HepG2 (cell line): Measurements from ENCODE around the gene LITAFD. TPM values are rescaled to one million over a fixed set of nuclear protein-coding genes. Genes with fewer than 3 reads are reported as not detected.
A peak's percentile ranks its signal among the peaks of the same experiment; 100 is the strongest.

Experiments
- ATAC-seq: fragments of 200-7000 bp; cut with Tn5 transposase; 3 replicates; pipeline ENCODE4 v1.9.1; 2020; ENCODE audit warnings: mild to moderate bottlenecking, moderate library complexity
- Bru-seq: library from RNA; stranded (reverse); fragments of 400-500 nt; gene quantifications from one replicate; lab custom pipeline; 2021; lab: Mats Ljungman, UMichigan
- BruChase-seq, 2 experiments: library from RNA; stranded (reverse); fragments of 400-500 nt; gene quantifications; one replicate each; lab custom pipeline; 2021; lab: Mats Ljungman, UMichigan
- BruUV-seq: library from RNA; stranded (reverse); fragments of 400-500 nt; replicated peaks from 2 replicates; lab custom pipeline; 2021; lab: Mats Ljungman, UMichigan
- CTCF ChIA-PET: fragments of 300-600 bp; formaldehyde crosslinking; extraction: SDS; loops from one replicate; lab custom pipeline; 2021; ENCODE audit warnings: low total read pairs, inconsistent platforms, low intra/inter-chr PET ratio; lab: Yijun Ruan, JAX
- POLR2A ChIA-PET: fragments of 350-600 bp; sonication (Branson Sonifier 250); formaldehyde crosslinking; loops from one replicate; lab custom pipeline; 2020; ENCODE audit warnings: antibody characterized with exemption, inconsistent platforms; lab: Yijun Ruan, JAX
- DNase-seq: peaks from one replicate; pipeline ENCODE4 v3.0.0-alpha.2; 2015; ENCODE audit warnings: low spot score
- FAIRE-seq: peaks from 3 replicates; lab custom pipeline; 2011; peaks lifted over from hg19 to GRCh38; lab: Jason Lieb, UNC
- H2AFZ ChIP-seq: one replicate; pipeline ENCODE4 v1.6.1; 2011; ENCODE audit warnings: low read length, inconsistent platforms
- H3K27ac ChIP-seq: fragments of 300-600 bp; 3 replicates; pipeline ENCODE4 v1.8.0; 2011; ENCODE audit warnings: mixed run types, mild to moderate bottlenecking, mixed read lengths, low read length, inconsistent platforms; ENCODE audit not compliant: insufficient read depth; ENCODE audit errors: extremely low read length
- H3K27me3 ChIP-seq, 2 experiments: fragments of 200-600 bp in 1 of 2; 2 replicates in 1 of 2; 3 replicates in 1 of 2; pipeline versions ENCODE4 v1.6.0 to v1.8.0; 2011; ENCODE audit warnings: low read length in 2 of 2, mild to moderate bottlenecking in 2 of 2, moderate library complexity in 2 of 2, inconsistent platforms in 1 of 2; ENCODE audit not compliant: insufficient read depth in 2 of 2, control insufficient read depth in 1 of 2
- H3K36me3 ChIP-seq, 2 experiments: fragments of 200-600 bp in 1 of 2; replicated peaks in 1 of 2; 2 replicates in 1 of 2; 3 replicates in 1 of 2; pipeline versions ENCODE4 v1.5.1 to v1.8.0; 2011; ENCODE audit warnings: low read length in 2 of 2, inconsistent platforms in 1 of 2; ENCODE audit not compliant: insufficient read depth in 2 of 2, control insufficient read depth in 1 of 2
- H3K4me1 ChIP-seq: 2 replicates; pipeline ENCODE4 v1.5.1; 2012; ENCODE audit warnings: low read length, inconsistent platforms; ENCODE audit not compliant: insufficient read depth
- H3K4me2 ChIP-seq: 2 replicates; pipeline ENCODE4 v1.6.0; 2011; ENCODE audit warnings: low read depth, low read length, inconsistent platforms
- H3K4me3 ChIP-seq, 3 experiments: fragments of 200-600 bp in 1 of 3; sonication (generic), shearing (Covaris generic) in 1 of 3; replicated peaks in 1 of 3; 2 replicates each; pipeline ENCODE4 v1.5.1; 2011 to 2016; ENCODE audit warnings: low read length in 3 of 3, inconsistent platforms in 2 of 3, low read depth in 2 of 3, mild to moderate bottlenecking in 2 of 3, control low read depth in 1 of 3, mixed read lengths in 1 of 3; ENCODE audit not compliant: insufficient read depth in 1 of 3
- H3K79me2 ChIP-seq: one replicate; pipeline ENCODE4 v1.6.1; 2011; ENCODE audit warnings: low read length, inconsistent platforms; ENCODE audit not compliant: insufficient read depth
- H3K9ac ChIP-seq: 2 replicates; pipeline ENCODE4 v1.6.0; 2011; ENCODE audit warnings: mild to moderate bottlenecking, low read depth, low read length, inconsistent platforms; ENCODE audit not compliant: insufficient read depth
- H3K9me3 ChIP-seq: 2 replicates; pipeline ENCODE4 v1.5.1; 2012; ENCODE audit warnings: mild to moderate bottlenecking, low read length
- H4K20me1 ChIP-seq: 2 replicates; pipeline ENCODE4 v1.6.0; 2011; ENCODE audit warnings: inconsistent platforms, mild to moderate bottlenecking, low read length, moderate library complexity; ENCODE audit not compliant: insufficient read depth
- BCL6 ChIP-seq: IDR thresholded peaks from 2 replicates; pipeline ENCODE4 v1.6.1; 2016; ENCODE audit warnings: missing genetic modification reagents, missing compliant biosample characterization
- ELF4 ChIP-seq: sonication (generic); formaldehyde crosslinking; IDR thresholded peaks from 2 replicates; pipeline ENCODE4 v1.5.0; 2020; ENCODE audit warnings: missing genetic modification reagents, mild to moderate bottlenecking, moderate library complexity, borderline replicate concordance
- FOXJ3 ChIP-seq: sonication (generic); formaldehyde crosslinking; IDR thresholded peaks from 2 replicates; pipeline ENCODE4 v1.4.0; 2020; ENCODE audit warnings: missing genetic modification reagents, mild to moderate bottlenecking, borderline replicate concordance
- MAFG ChIP-seq: sonication (generic); formaldehyde crosslinking; IDR thresholded peaks from 2 replicates; pipeline ENCODE4 v1.5.1; 2020; ENCODE audit warnings: mild to moderate bottlenecking, missing genetic modification reagents
- RARG ChIP-seq: sonication (generic); formaldehyde crosslinking; IDR thresholded peaks from 2 replicates; pipeline ENCODE4 v1.4.0; 2020; ENCODE audit warnings: low read depth, mild to moderate bottlenecking, missing genetic modification reagents
- RFXANK ChIP-seq: IDR thresholded peaks from 2 replicates; pipeline ENCODE4 v1.6.1; 2016
- SUZ12 ChIP-seq: fragments of 150-350 bp; IDR thresholded peaks from 2 replicates; pipeline ENCODE4 v1.6.1; 2014; ENCODE audit warnings: low read depth, low read length
- TBP ChIP-seq: sonication (generic); formaldehyde crosslinking; IDR thresholded peaks from 2 replicates; pipeline ENCODE4 v1.5.0; 2020; ENCODE audit warnings: missing genetic modification reagents
- ZBTB38 ChIP-seq: sonication (generic); formaldehyde crosslinking; IDR thresholded peaks from 2 replicates; pipeline ENCODE4 v1.5.1; 2020; ENCODE audit warnings: mild to moderate bottlenecking, missing genetic modification reagents
- ZMAT3 ChIP-seq: sonication (generic); formaldehyde crosslinking; conservative IDR thresholded peaks from 2 replicates; pipeline ENCODE4 v1.7.0; 2021; ENCODE audit warnings: missing genetic modification reagents
- ZNF280B ChIP-seq: sonication (generic); formaldehyde crosslinking; IDR thresholded peaks from 2 replicates; pipeline ENCODE4 v1.5.0; 2020; ENCODE audit warnings: missing genetic modification reagents, mild to moderate bottlenecking, borderline replicate concordance
- ZNF331 ChIP-seq: sonication (generic); formaldehyde crosslinking; IDR thresholded peaks from 2 replicates; pipeline ENCODE4 v1.4.0; 2020; ENCODE audit warnings: missing genetic modification reagents
- ZNF687 ChIP-seq: sonication (generic); formaldehyde crosslinking; IDR thresholded peaks from 2 replicates; pipeline ENCODE4 v1.5.1; 2020; ENCODE audit warnings: mild to moderate bottlenecking, missing genetic modification reagents, moderate library complexity
- WGBS: methylation state at CpG from one replicate; pipeline ENCODE4 v1.1.6; 2017; ENCODE audit warnings: low lambda C conversion rate; 5-methylcytosine and 5-hydroxymethylcytosine counted together
- in situ Hi-C: cut with HindIII; loops from 2 replicates; pipeline ENCODE4 v1.10.0; 2017; ENCODE audit warnings: low pct_unique_long_range_greater_than_20kb; ENCODE audit not compliant: extremely low pct_ligation_motif_present
- intact Hi-C: fragments of 100-400 bp; cut with micrococcal nuclease; formaldehyde crosslinking; loops from one replicate; pipeline ENCODE4 v1.10.0; 2022; ENCODE audit not compliant: unreplicated experiment
- long read RNA-seq, 2 experiments: library from RNA in 1 of 2; library from polyadenylated mRNA in 1 of 2; stranded (forward) in 1 of 2; unstranded in 1 of 2; transcript quantifications; one replicate each; pipeline ENCODE4 v2.0.0, GENCODE V29; 2019 to 2022
- polyA minus RNA-seq, 3 experiments: library from RNA; depleted of rRNA, polyadenylated mRNA; stranded (reverse); fragments of >200 nt; gene quantifications; 2 replicates each; pipeline ENCODE4 v1.2.3, GENCODE V29; 2011; ENCODE audit warnings: low replicate concordance in 1 of 3
- polyA plus RNA-seq, 8 experiments: library from polyadenylated mRNA; depleted of rRNA in 3 of 8; stranded (reverse) in 7 of 8; unstranded in 1 of 8; fragments of >200 nt; fragmentation: Illumina TruSeq in 4 of 8; extraction: Trizol in 4 of 8; gene quantifications; 2 replicates each; pipeline versions ENCODE4 v1.2.1 to v1.2.3, GENCODE V29; 2011 to 2016; ENCODE audit warnings: low read depth in 4 of 8, missing spikeins in 1 of 8, mixed read lengths in 1 of 8; ENCODE audit not compliant: insufficient read depth in 1 of 8
- total RNA-seq, 5 experiments: library from RNA; depleted of rRNA; stranded (reverse); fragments of >200 nt; fragmentation: Illumina TruSeq; extraction: Trizol; gene quantifications; 2 replicates each; pipeline ENCODE4 v1.2.3, GENCODE V29; 2016; ENCODE audit warnings: low read depth in 1 of 5

The LITAFD gene
- total RNA-seq (2016; rRNA removed; fragmentation: Illumina TruSeq; extraction: Trizol), result not detected in 2 replicates
- not detected in 2 replicates for total RNA-seq (2016; cell fraction: cytosol; rRNA removed; fragmentation: Illumina TruSeq; extraction: Trizol; ENCODE audit: low read depth)
- not detected in 2 replicates for total RNA-seq (2016; cell fraction: insoluble cytoplasmic fraction; rRNA removed; fragmentation: Illumina TruSeq; extraction: Trizol)
- 0.19 TPM in 1 of 2 replicates, not detected in the other for total RNA-seq (2016; cell fraction: membrane; rRNA removed; fragmentation: Illumina TruSeq; extraction: Trizol)
- not detected in 2 replicates for total RNA-seq (2016; cell fraction: nucleus; rRNA removed; fragmentation: Illumina TruSeq; extraction: Trizol)
- polyA plus RNA-seq (2011; rRNA removed), result 0.14 TPM in 1 of 2 replicates, not detected in the other
- polyA plus RNA-seq (2011; cell fraction: cytosol; rRNA removed), result not detected in 2 replicates
- polyA plus RNA-seq (2011; cell fraction: nucleus; rRNA removed), result not detected in 2 replicates
- polyA plus RNA-seq (2012), result not detected in 2 replicates
- polyA plus RNA-seq (2016; cell fraction: cytosol; fragmentation: Illumina TruSeq; extraction: Trizol; ENCODE audit: low read depth), result not detected in 2 replicates
- not detected in 2 replicates for polyA plus RNA-seq (2016; cell fraction: insoluble cytoplasmic fraction; fragmentation: Illumina TruSeq; extraction: Trizol; ENCODE audit: low read depth)
- not detected in 2 replicates for polyA plus RNA-seq (2016; cell fraction: membrane; fragmentation: Illumina TruSeq; extraction: Trizol; ENCODE audit: low read depth)
- polyA plus RNA-seq (2016; cell fraction: nucleus; fragmentation: Illumina TruSeq; extraction: Trizol; ENCODE audit: insufficient read depth, low read depth), result not detected in 2 replicates
- polyA minus RNA-seq (2011; rRNA and poly(A)+ RNA removed; ENCODE audit: low replicate concordance), result 0.12 TPM in 1 of 2 replicates, not detected in the other
- polyA minus RNA-seq (2011; cell fraction: cytosol; rRNA and poly(A)+ RNA removed), result not detected in 2 replicates
- not detected in 2 replicates for polyA minus RNA-seq (2011; cell fraction: nucleus; rRNA and poly(A)+ RNA removed)
- not detected for Bru-seq, nascent RNA
- BruChase-seq, experiment 1, labeled RNA remaining after a 6-hour chase, result percentile 15 among the genes with signal in this experiment
- BruChase-seq, experiment 2, labeled RNA remaining after a 2-hour chase, result not detected
- long read RNA-seq, experiment 1, result 0 reads
- long read RNA-seq, experiment 2, result 0 reads

GRCh38 chr16:8882041-8882617 is at the start of gene LITAFD:
Gene LITAFD, plus strand, starts transcription at chr16:8882351. Its CDS starts 2,005 bp downstream, at chr16:8884356.
- BruUV-seq, result no TSS peak
- H3K27ac ChIP-seq, result no peak within 1 kb of the TSS
- TF ChIP-seq BCL6 (CRISPR knock-in tag) (peak; percentile 43; the same call in 1 of the 2 replicates), MAFG (CRISPR knock-in tag) (no peak), ZNF280B (CRISPR knock-in tag) (peak; percentile 21; the same call in 1 of the 2 replicates), TBP (CRISPR knock-in tag) (no peak), RARG (no peak), SUZ12 (no peak), FOXJ3 (CRISPR knock-in tag) (no peak), ZBTB38 (CRISPR knock-in tag) (0 out of 2 replicates have a peak, but pooled peaks have one; percentile 5), ELF4 (CRISPR knock-in tag) (no peak), ZMAT3 (CRISPR knock-in tag) (no peak), ZNF331 (no peak), ZNF687 (CRISPR knock-in tag) (peak; percentile 57), RFXANK (CRISPR knock-in tag) (no peak)

More at GRCh38 chr16:8882041-8882617, at the start of gene LITAFD:
- WGBS, result 51% methylated on average over 9 of the region's 10 CpGs
- in situ Hi-C loops, result loop anchor here (5.0 to 25.0 kb wide), 2 partner anchors 220 to 315 kb away; partner anchors contain the start of gene ABAT
- H3K9ac ChIP-seq, result no peak within 1 kb of the TSS
- ATAC-seq (no peak), DNase-seq (no peak), FAIRE-seq (no peak)
- peak within 1 kb of the TSS in 1 of 3 experiments; percentile 34; a peak in 2 of 6 replicates for H3K4me3 ChIP-seq
- peak within 1 kb of the TSS; percentile 75 for H3K4me2 ChIP-seq
- CTCF ChIA-PET, result no interaction called here
- peaks cover 0 to 8% of the 10 kb centered on the region in 2 experiments; a peak in 2 of 5 replicates for H3K27me3 ChIP-seq
- intact Hi-C loops, result loop anchor here (5.0 kb wide), 3 partner anchors 65 to 210 kb away; partner anchors contain the start of gene HAPSTR1
- POLR2A ChIA-PET, result interaction anchor here (0.6 to 14.5 kb wide), 5 partner anchors 15 to 209 kb away, joined by 3 to 235 read pairs (median 4); partner anchors contain the start of genes CARHSP1 and HAPSTR1
- no peaks in the 10 kb centered on the region for H4K20me1 ChIP-seq
- no peak within 1 kb of the TSS for H2AFZ ChIP-seq
- H3K36me3 ChIP-seq, result peaks cover 0 to under 1% of the 10 kb centered on the region in 2 experiments; a peak in 1 of 5 replicates
- no peaks in the 10 kb centered on the region for H3K79me2 ChIP-seq
- H3K4me1 ChIP-seq, result peaks cover 93% of the 10 kb centered on the region
- no peaks in the 10 kb centered on the region for H3K9me3 ChIP-seq
